ENCODE data around the gene BLOC1S3.

Gene BLOC1S3

DNA sequence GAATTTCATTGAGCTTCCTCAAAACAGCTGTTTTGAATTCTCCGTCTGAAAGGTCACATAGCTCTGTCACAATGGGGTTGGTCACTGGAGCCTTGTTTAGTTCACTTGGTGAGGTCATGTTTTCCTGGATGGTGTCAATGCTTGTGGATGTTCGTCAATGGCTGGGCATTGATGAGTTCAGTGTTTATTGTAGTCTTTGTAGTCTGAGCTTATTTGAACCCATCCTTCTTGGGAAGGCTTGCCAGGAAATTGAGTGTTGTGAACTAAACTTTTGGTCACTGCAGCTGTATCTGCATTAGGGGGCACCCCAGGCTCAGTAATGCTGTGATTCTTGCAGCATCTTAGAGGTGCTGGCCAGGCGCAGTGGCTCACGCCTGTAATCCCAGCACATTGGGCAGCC lies 22.0 kb downstream of the BLOC1S3 start:
- DNase-seq (ENCODE audit: low read depth): peak; percentile 71
- no peak overlapping the region for H3K4me3 ChIP-seq (ENCODE audit: control insufficient read depth, low read depth, low read length)
- TF ChIP-seq, protein P1, sequence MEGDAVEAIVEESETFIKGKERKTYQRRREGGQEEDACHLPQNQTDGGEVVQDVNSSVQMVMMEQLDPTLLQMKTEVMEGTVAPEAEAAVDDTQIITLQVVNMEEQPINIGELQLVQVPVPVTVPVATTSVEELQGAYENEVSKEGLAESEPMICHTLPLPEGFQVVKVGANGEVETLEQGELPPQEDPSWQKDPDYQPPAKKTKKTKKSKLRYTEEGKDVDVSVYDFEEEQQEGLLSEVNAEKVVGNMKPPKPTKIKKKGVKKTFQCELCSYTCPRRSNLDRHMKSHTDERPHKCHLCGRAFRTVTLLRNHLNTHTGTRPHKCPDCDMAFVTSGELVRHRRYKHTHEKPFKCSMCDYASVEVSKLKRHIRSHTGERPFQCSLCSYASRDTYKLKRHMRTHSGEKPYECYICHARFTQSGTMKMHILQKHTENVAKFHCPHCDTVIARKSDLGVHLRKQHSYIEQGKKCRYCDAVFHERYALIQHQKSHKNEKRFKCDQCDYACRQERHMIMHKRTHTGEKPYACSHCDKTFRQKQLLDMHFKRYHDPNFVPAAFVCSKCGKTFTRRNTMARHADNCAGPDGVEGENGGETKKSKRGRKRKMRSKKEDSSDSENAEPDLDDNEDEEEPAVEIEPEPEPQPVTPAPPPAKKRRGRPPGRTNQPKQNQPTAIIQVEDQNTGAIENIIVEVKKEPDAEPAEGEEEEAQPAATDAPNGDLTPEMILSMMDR (conservative IDR thresholded peaks at IDR 0.05; ENCODE audit: control insufficient read depth, insufficient read depth, low read depth, low read length): peak; percentile 29

DNA sequence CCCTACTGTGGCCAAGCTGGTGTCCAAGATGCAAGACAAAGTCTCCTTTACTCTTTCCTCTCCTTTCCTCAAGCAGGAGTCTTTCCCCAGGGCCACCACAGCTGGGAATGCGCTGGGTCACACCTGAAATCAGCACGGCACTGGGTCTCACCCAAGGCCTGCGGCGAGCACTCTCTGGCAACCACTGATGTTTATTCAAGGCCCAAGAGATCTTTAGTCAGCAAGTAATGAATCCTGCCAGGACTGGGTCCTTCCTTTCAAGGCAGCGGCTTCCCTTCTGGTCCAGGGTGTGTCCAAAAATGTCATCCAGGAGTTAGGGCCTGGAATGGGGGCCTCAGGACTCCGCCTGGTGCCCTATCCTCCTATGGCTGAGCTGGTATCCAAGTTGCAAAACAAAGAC lies 24.1 kb downstream of the BLOC1S3 start:
- H3K4me3 ChIP-seq (ENCODE audit: control insufficient read depth, low read depth, low read length): no peak overlapping the region
- TF ChIP-seq, protein P1 (conservative IDR thresholded peaks at IDR 0.05; ENCODE audit: control insufficient read depth, insufficient read depth, low read depth, low read length): no peak
- no peak for DNase-seq (ENCODE audit: low read depth)

DNA sequence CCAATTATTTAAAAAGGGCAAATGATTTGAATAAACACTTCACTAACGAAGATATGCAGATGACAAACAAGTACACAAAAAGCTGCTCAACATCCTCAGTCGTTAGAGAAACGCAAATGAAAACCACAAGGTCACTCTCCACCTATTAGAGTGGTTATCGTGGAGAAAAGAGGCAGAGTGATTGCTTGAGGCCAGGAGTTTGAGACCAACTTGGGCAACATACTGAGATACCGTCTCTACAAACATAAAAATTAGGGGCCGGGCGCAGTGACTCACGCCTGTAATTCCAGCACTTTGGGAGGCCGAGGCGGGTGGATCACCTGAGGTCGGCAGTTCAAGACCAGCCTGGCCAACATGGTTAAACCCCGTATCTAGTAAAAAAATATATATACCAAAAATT lies 27.2 kb downstream of the BLOC1S3 start:
- H3K4me3 ChIP-seq (ENCODE audit: control insufficient read depth, low read depth, low read length): no peak overlapping the region
- DNase-seq (ENCODE audit: low read depth): no peak
- TF ChIP-seq, protein P1 (conservative IDR thresholded peaks at IDR 0.05; ENCODE audit: control insufficient read depth, insufficient read depth, low read depth, low read length): no peak

DNA sequence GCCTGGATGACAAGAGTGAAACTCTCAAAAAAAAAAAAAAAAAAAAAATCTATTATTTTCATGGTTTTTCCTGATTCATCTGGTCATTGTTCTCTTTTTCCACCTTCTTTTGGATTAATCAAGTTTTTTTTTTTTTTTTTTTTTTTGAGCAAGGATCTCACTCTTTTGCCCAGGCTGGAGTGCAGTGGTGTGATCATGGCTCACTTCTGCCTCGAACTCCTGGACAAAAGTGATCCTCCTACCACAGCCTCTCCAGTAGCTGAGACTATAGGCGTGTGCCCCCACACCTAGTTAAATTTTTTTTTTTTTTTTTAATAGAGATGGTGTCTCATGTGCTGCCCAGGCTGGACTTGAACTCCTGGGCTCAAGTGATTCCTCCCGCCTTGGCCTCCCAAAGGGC lies 27.7 kb downstream of the BLOC1S3 start:
- no peak overlapping the region for H3K4me3 ChIP-seq (ENCODE audit: control insufficient read depth, low read depth, low read length)
- TF ChIP-seq, protein P1 (conservative IDR thresholded peaks at IDR 0.05; ENCODE audit: control insufficient read depth, insufficient read depth, low read depth, low read length): no peak
- DNase-seq (ENCODE audit: low read depth): no peak

DNA sequence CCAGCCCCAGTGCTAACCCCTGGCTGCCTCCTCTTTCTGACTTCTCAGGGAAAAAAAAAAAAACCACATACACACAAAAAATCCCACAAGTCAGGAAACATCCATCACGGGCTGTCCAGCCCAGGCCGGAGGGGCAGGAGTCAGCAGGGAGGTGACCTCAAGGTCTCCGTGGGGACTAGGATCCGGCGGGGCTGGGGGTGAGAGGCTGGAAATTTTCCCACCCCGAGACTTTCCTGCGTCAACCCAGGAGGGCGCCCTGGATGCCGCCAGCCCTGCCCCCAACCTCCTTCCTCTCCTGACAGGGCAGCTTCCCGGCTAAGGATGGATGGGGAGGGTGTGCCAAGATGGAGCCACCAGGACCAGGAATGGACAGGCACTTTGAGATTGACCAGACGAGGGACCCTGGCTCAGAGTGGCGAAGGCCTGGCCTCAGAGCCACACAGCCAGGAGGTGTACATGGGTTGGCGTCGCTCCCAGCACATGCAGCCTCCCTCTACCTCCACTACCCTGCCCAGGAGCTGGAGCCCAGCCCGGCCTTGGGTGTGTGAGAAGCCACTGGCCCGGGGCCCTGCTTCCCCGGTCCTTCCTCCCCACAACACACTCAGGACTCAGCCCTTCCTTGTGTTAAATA lies 33.3 kb downstream of the BLOC1S3 start:
- H3K4me3 ChIP-seq (ENCODE audit: control insufficient read depth, low read depth, low read length): no peak overlapping the region
- no peak for DNase-seq (ENCODE audit: low read depth)
- TF ChIP-seq, protein P1 (conservative IDR thresholded peaks at IDR 0.05; ENCODE audit: control insufficient read depth, insufficient read depth, low read depth, low read length): no peak

DNA sequence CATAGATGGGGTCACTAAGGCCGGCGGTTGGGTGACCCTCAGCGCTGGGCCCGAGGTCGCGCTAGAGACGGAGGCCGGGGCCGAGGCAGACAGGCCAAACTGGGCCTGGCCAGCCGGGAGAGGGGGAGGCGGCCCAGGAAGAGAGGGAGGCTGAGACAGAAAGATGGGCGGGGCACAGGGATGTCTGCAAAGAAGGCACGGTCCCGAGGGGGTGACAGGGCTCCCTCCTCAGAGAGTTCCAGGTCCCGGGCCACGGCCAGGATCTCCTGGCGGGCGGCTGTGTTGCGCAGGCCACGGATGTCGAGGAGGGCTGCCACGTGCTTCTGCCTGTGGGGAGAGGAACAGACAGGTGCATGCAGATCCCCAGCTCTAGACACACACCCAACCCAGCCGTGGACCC lies 34.4 kb downstream of the BLOC1S3 start:
- TF ChIP-seq, protein P1 (conservative IDR thresholded peaks at IDR 0.05; ENCODE audit: control insufficient read depth, insufficient read depth, low read depth, low read length): no peak
- DNase-seq (ENCODE audit: low read depth): no peak
- H3K4me3 ChIP-seq (ENCODE audit: control insufficient read depth, low read depth, low read length): no peak overlapping the region
